GM19193 (cell line): Measurements from ENCODE around the gene RAB39B.

Experiments
- POLR2A ChIP-seq: IDR thresholded peaks from 4 replicates; pipeline ENCODE4 v1.6.1; 2011; ENCODE audit not compliant: insufficient read depth, insufficient read length; ENCODE audit errors: extremely low read depth

The RAB39B gene

DNA sequence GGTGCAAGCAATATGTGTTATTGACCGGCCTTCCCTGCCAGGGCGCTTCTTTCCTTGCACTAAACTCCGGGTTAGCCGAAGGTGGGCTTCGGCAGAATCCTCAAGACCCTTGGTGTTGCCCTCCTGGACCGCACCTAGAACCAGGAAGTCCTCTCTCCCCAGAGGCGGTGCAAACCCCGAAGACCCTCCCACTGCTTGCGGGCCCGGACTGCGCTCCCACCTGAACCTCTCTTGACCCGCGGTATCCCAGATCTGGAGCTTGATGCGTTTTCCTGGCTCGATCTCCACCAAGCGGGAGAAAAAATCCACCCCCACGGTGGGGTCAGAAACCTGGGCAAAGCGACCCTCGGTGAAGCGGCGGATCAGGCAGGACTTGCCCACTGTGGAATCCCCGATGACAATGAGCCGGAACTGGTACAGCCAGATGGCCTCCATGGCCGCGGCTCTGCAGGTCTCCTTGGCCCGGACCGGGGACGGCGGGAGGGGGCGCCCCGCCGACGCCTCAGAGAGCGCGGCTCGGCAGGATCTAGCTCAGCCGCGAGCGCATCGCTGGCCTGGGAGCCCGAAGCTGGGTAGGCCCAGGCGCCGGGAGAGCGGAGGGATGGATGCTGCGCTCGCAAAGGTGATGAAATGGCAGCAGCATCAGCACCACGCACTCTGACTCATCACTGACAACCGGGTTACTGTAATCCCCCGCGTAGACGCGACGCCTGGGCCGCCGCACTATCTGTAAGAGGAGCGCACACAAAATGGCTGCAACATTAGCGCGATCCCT, at the start of gene RAB39B:
Gene RAB39B (minus strand): TSS at position 638 of the 775 bp plus-strand sequence. CDS start 203 bp downstream, at position 435.
- peak; percentile 60 for TF ChIP-seq POLR2A

- no peak for TF ChIP-seq POLR2A
These were observed 49.5 kb upstream of the RAB39B start for GRCh38 chrX:155313766-155314165.

- no peak for TF ChIP-seq POLR2A
These were observed 29.5 kb upstream of the RAB39B start for GRCh38 chrX:155293771-155294170.

GRCh38 chrX:155279873-155280272, 15.6 kb upstream of the RAB39B start:
- no peak for TF ChIP-seq POLR2A

- no peak for TF ChIP-seq POLR2A
These were observed 6.7 kb upstream of the RAB39B start for GRCh38 chrX:155270969-155271368.

DNA sequence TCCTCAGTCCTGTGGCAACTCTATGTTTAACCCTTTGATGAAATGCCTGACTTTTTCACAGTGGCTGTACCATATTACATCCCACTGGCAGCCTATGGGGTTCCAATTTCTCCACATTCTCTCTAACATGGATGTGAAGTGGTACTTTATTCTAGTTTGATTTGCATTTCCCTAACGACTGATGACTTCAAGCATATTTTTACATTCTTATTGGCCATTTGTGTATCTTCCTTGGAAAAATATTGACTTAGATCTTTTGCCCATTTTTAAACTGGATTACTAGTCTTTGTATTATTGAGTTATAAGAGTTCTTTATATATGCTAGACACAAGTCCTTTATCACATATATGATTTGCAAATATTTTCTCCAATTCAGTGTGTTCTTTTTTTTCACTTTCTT, 2.1 kb upstream of the RAB39B start:
- no peak for TF ChIP-seq POLR2A

- TF ChIP-seq POLR2A: no peak
These were observed 1.1 kb downstream of the RAB39B start for GRCh38 chrX:155262970-155263754.

GRCh38 chrX:155259752-155260151, 4.5 kb downstream of the RAB39B start:
- TF ChIP-seq POLR2A: no peak

DNA sequence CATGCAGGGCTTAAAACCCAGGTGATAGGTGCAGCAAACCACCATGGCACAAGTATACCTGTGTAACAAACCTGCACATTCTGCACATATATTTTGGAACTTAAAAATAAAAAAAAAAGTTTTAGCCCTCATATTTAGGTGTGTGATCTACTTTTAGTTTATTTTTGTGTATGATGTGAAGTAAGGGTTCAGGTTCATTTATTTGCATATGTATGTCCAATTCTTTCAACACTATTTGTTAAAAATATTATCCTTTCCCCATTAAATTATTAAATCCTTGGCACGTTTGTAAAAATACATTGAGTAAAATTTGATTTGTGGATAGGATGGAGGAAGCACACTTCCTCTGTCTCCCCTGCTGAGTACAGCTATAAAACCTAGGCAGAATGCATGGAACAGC, 12.9 kb downstream of the RAB39B start:
- TF ChIP-seq POLR2A: no peak

- TF ChIP-seq POLR2A: no peak
These were observed 16.8 kb downstream of the RAB39B start for GRCh38 chrX:155247497-155247896.

GRCh38 chrX:155246748-155247147, 17.5 kb downstream of the RAB39B start:
- TF ChIP-seq POLR2A: no peak

- no peak for TF ChIP-seq POLR2A
These were observed 22.0 kb downstream of the RAB39B start for GRCh38 chrX:155242300-155242699.

- TF ChIP-seq POLR2A: no peak
These were observed 26.6 kb downstream of the RAB39B start for GRCh38 chrX:155237719-155238118.

DNA sequence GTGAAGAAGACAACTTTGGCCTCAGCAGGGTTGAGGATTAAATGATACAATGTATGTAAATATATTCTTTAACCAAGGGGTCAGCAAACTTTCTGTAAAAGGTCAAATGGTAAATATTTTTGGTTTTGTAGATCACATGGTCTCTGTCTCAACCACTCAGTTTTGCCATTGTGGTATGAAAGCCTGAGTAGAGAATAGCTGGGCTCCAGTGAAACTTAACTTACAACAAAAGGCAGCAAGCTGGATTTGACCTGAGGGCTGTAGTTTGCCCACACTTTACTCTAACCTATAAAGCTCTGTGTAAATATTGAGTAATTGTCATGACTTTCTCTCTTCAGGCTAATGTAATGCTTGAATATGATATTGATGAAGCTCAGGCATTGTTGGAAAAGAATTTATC, 28.4 kb downstream of the RAB39B start:
- no peak for TF ChIP-seq POLR2A

- TF ChIP-seq POLR2A: no peak
These were observed 33.1 kb downstream of the RAB39B start for GRCh38 chrX:155231163-155231562.

- TF ChIP-seq POLR2A: no peak
These were observed 38.5 kb downstream of the RAB39B start for GRCh38 chrX:155225774-155226173.
